SW480 (cell line): ENCODE data around the gene SFMBT1.

Source experiments
- DNase-seq: peaks from one replicate; pipeline ENCODE4 v3.0.0-alpha.2; 2016; ENCODE audit warnings: low spot score

Gene SFMBT1, protein sequence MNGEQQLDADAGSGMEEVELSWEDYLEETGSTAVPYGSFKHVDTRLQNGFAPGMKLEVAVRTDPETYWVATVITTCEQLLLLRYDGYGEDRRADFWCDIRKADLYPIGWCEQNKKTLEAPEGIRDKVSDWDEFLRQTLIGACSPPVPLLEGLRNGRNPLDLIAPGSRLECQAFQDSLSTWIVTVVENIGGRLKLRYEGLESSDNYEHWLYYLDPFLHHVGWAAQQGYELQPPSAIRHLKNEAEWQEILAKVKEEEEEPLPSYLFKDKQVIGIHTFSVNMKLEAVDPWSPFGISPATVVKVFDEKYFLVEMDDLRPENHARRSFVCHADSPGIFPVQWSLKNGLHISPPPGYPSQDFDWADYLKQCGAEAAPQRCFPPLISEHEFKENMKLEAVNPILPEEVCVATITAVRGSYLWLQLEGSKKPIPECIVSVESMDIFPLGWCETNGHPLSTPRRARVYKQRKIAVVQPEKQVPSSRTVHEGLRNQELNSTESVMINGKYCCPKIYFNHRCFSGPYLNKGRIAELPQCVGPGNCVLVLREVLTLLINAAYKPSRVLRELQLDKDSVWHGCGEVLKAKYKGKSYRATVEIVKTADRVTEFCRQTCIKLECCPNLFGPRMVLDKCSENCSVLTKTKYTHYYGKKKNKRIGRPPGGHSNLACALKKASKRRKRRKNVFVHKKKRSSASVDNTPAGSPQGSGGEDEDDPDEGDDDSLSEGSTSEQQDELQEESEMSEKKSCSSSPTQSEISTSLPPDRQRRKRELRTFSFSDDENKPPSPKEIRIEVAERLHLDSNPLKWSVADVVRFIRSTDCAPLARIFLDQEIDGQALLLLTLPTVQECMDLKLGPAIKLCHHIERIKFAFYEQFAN

DNA sequence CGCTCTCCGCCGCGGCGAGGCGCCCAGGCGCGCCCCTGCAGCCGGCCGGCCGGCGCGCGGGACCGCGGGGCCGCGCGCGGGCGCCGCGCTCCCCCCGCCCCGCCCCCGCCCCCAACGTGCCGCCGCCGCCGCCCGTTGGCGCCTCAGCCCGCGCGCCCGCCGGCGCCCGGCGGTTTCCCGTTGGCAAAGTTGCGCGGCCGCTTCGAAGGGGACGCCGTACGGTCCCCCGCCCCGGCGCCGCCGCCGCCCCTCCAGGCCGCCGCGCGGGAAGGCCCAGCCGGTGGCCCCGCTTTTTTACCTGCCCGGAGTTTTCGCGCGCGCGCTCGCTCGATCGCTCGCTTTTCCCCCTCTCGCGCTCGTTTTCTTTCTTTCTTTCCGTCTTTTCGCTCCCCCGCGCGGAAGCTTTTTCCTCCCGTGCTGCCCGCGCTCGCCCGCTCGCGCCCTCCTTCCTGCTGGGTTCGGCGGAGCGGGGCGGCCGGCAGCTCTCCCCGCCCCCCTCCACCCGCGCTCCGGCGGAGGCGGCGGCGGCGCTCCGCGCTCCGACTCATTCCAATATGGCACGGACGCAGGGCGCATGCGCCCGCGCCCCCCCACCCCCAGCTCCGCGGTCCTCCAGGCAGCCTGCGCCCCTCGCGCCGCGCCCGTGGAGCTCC is at the start of gene SFMBT1:
SFMBT1 (minus strand) TSS at position 556 of the 653 bp plus-strand sequence. CDS start 76,945 bp downstream, outside the sequence.
- peak; percentile 67 for DNase-seq

DNA sequence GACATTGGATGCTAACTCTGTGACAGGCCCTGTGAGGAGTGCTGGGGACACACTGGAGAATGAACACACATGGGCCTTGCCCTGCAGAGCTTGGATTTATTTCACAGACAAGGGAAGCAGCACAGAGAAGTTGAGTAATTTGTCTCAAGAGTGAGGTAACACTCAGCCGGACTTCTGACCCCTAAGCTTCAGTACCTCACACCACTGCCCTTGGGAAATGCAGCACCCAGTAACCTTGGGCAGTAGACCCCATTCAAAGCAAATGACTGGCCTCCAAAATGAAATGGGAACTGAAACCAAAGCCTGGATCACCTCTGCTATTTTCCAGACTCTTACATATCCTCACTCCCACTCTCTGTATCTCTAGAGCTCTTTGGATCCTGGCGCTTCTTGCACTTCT is 47.1 kb upstream of the SFMBT1 start:
- no peak for DNase-seq

DNA sequence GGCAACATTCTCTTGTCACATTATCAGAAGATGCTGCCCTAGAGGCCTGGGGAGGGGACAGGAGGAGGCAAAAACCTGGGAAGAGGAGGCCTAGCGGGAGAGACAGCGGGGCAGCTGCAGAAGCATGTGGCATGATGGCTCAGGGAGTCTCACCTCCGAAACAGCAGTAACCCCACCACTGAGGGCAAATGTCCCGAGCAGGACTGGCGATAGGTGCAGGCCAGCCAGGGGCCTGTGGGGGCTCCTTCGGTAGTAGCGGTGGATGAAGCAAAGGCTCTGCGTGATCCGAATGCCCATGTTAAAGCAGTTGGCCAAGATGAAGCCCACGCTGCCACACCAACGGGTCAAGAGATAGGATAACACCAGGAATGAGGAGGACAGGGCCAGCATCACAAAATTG is 46.3 kb upstream of the SFMBT1 start:
- DNase-seq, result no peak

DNA sequence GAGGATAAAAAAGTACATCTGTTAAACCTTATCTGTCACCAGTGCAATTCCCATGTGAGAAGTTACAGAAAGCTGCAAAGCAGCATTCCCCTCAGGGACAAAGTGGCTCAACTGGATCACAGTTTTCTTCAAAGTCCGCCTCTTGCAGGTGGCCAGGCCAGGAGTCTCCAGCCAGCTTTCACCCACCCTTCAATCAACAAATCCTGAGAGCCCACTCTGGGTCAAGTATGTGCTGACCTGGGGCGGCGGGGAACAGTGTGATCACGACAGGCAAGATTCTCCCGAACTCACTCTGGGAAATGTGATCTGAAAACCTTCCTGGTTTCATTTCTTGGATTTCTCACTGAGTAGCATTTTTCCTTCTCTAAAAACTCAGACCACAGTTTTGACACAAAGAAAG is 45.1 kb upstream of the SFMBT1 start:
- DNase-seq, result no peak

DNA sequence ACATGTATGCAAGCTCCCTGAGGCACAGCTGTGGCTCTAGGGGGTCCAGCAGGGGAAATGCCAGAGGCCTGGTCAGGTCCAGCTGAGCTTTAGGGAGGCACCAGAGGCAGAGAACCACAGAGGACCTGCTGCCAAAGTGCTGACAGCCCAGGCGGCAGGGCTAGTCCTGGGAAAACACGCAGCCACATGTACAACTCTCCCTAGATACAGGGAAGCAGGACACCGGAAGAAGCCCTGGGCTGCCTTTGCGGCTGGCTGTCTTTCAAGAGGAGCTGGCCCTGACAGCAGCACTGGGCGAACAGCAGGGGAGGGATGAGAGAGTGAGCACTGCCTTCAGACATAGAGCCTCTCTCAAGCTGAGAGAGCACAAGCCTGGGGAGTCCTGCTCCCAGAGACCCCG is 43.6 kb upstream of the SFMBT1 start:
- DNase-seq, result no peak

DNA sequence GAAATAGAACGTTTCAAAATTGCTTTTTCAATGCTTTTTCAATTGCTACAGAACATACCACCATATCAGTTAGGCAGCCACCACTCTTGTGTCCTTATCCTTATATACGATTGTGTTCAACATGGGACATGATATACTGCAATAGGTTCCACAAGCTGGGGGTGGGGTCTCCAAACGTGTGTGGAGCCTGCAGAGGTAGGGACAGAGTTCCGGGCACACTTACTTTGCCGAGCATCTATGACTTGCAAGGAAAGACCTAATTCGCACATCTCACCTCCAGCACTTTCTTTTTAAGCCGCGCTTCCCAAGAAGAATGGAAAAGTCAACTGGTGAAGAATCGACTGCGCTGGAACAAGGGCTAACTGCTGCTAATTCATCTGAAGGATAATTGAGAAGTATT is 39.6 kb upstream of the SFMBT1 start:
- no peak for DNase-seq

DNA sequence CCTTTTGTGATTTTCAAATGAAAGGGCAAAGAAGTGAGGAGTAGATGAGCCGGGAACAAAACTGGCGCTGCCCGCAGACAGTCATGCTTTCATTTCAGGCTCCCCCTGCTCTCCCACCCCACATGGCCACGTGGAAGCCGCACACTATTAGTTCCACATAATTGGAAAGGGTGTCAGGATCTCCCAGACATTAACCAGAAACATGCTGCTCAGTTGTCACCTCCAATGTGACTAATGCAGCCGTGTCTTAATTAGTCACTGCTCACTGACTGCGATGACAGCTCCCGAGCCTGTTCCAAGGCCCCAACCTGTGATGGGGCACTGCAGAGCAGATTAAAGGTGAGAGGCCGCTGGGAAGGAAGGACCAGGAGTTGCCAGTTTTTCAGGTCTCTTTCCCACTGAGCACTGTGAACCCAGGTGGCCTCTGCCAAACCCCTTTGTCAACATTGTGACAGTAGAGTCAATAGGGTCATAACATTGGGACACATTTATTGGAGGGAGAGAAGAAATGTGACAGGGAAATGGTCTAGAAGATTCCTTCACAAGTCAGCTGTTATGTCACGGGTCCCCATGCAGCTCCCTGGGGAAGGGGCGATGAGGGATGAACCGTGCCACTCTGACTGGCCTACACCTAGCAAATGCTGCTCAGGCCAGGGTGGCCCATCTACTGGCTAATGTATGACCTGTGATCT is 38.6 kb upstream of the SFMBT1 start:
- no peak for DNase-seq

DNA sequence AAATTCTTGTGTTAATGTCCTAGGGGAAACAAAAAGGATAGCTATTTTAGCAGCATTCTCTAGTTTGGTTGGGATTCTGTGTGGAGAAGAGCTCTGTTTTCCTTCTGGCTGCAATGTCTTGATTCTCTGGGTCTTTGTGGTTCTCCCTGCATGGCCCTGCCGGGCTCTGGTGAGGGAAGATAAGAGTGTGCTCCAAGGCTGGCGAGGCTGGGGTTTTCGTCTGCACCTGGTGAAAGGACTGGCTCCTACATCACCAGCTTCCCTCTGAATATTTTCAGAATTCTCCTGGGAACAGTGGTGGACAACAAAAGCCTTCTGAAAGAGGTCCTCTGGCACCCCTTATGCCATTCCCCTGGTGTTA is 38.1 kb upstream of the SFMBT1 start:
- no peak for DNase-seq

DNA sequence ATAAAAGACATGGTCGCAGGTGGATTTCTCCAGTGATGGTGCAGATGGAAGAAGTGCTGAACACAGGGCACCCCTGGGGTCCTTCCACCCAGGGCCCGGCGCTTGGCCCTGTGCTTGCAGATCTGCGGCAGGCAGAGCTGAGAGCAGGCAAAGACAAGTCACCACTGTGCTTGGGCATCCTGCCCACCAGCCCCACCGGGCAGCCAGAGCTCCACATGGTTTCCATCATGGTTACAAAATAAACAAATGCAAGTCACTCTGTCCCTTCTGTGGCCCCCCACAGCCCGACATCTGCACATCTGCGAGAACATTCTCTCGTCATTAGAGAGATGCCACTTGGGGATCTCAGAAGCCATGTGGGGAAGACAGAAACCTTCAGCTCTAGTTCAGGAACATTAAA is 37.6 kb upstream of the SFMBT1 start:
- DNase-seq, result no peak

DNA sequence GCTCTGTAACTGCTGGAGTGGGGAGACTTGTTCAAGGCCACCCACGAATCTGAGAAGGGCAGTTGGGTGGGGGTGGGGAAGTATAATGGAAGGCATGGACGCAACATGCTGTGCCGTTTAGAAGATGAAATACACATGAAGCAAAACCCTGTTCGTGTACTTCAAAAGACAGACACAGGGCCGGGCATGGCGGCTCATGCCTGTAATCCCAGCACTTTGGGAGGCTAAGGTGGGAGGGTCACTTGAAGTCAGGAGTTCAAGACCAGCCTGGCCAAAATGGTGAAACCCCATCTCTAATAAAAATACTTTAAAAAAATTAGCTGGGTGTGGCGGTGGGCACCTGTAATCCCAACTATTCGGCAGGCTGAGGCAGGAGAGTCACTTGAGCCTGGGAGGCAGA is 36.9 kb upstream of the SFMBT1 start:
- DNase-seq, result no peak

DNA sequence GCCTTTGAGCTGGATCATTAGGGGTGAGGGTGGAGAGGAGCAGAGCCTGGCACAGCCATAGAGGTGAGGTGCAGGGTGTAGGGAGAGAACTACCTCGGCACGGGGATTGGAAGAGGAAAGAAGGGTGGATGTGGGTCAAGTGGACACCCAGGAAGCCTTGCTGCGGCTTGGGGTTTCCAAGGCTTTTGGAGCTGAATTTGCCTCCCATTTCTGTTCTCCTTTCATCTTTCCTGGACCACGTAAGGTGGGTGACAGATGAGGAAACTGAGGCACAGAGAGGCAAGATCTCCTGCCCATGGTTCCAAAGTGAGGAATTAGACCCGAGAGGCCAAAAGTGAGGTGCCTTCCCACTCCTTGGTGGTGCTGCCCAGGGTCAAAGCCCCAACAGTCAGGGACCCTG is 35.4 kb upstream of the SFMBT1 start:
- DNase-seq, result no peak

DNA sequence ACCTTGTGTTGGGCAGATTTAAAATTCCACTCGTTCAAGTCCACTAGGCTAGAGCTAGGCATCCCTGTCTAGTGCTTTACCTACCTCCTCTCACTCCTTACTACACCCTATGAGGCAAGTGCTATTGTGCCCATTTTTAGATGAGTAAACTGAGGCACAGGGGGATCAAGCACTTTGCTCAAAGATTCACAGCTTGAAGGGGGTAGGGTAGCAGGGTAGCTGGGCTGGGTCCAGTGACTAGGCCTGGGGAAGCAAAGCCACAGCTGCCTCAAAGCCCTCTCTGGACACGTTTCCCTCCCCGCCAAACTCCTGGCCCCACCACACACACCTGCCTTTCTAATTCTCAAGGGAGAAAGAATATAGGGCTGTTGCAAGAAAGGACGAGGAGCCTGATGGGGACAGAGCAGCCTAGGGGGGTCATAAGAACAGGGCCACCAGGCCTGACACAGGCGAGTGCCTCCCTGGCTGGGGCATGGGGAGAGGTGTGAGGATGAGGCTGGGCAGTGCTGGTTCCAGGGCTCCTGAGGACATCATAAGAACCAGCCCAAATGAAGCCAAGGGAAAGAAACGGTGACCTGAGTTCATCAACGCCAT is 34.8 kb upstream of the SFMBT1 start:
- no peak for DNase-seq

DNA sequence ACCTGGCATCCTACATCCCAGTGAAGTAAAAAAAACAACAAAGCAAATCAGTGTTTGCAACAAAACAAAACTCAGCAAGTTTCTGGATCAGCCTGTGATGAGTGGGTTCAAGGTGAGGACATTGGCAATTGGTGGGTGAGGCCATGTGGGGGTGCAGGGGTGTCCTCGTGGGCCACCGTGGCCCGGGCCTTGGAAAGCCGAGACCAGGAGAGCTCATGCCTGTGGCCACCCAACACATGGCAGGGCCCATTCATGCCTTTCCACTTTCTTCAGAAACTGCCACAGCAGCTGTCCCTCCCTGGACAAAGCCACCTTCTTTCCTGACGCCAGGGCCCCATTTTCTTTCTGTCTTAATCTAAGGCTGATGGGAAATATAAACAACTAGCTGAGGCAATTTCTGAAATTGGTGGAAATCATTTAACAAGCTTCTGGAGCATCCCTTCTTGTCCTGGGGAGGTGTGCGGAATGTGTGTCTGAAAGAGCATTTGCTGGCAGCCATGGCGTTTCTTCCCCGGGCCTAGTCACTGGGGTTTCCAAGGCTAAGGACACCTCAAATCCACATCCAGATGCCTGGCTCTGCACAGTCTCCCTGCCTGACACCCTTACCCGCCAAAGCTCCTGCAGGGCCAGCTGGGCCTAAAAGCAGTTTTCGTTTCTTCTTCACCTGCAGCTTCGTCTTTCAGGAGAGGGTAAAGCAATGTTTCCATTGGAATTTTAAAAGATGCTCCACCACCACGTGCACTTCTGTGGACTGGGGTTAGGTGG is 34.1 kb upstream of the SFMBT1 start:
- DNase-seq, result no peak

DNA sequence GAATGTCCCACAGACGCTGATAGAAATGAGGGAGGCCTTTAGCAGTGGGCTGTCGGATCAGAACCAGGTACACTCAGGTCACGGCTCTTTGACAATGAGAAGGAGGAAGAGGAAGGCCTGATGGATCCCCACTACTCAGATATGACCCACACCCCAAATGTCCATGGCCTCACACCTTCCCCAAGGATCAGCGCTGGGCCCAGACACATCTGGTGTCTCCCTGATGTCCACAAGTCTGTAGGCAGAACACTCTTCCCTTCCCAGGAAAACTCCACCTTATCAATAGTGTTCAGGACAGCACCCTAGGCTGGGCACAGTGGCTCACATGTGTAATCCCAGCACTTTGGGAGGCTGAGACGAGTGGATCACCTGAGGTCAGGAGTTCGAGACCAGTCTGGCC is 33.3 kb upstream of the SFMBT1 start:
- DNase-seq, result no peak

DNA sequence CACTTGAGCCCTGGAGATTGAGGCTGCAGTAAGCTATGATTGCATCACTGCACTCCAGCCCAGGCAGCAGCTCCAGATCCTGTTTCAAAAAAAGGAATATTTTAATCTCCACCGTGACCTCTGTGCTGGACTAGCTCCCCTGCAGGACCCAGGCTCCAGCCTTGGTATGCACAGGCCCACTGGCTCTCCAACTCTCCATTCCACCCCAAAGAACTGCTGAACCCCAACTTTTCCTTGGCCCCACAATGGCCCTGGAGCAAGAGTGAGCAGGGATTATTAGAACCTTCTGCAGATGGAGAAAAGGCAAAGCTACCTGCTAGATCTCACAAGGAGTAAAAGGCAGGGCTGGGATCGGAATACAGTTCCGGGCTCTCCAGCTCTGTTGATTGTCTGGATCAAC is 32.8 kb upstream of the SFMBT1 start:
- DNase-seq, result no peak

DNA sequence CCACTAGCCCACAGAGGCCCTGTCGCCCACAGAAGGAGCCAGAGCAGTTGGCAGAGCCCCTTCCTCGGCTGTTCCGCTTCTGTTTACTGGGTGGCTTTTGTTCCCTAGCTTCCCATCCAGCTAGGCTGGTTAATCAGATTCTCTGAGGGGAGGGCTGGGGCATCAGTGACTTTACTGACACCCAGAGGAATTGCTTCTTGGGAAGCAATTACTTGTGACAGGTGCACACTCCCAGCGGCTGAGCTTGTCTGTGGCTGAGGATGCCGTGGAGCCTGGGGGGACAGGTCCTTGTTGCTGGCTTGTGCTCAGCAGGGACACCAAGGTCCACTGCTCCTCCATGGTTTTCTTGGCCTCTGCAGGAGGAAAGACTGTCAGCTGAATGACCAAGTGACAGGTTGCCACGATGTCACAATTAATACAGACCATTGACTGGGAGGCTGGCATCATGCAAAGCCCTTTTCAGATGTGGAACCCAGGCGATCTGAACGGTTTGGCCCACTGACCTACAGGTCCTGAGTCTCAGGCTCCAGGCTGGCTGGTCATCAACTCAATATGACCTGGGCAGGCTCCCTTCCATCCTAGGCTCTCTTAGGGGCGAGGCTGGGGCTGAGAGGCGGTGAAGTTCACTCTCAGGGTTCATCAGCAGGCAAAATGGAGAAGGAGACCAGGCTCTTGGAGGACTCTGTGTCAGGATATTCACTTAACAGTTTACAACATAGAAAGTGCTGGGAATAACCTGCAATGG is 31.8 kb upstream of the SFMBT1 start:
- DNase-seq, result no peak

DNA sequence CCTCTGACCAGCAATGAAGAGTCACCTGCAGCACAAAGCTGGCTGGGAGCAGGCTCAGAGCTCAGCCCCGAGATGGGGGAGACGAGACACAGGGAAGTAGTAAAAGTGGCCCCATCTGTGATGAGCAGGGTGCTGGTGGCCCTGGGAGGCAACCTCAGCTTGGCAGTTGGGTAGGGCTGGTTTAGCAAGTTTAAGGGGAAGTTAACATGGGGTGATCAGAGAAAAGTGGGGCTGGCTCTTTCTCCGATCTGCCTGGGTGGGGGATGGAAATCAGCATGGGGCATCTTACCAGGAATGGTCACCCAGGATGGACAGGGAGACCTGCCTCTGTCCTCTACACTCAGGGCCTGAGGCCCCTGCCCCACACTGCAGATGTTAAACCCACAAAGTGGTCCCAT is 29.9 kb upstream of the SFMBT1 start:
- DNase-seq, result no peak

DNA sequence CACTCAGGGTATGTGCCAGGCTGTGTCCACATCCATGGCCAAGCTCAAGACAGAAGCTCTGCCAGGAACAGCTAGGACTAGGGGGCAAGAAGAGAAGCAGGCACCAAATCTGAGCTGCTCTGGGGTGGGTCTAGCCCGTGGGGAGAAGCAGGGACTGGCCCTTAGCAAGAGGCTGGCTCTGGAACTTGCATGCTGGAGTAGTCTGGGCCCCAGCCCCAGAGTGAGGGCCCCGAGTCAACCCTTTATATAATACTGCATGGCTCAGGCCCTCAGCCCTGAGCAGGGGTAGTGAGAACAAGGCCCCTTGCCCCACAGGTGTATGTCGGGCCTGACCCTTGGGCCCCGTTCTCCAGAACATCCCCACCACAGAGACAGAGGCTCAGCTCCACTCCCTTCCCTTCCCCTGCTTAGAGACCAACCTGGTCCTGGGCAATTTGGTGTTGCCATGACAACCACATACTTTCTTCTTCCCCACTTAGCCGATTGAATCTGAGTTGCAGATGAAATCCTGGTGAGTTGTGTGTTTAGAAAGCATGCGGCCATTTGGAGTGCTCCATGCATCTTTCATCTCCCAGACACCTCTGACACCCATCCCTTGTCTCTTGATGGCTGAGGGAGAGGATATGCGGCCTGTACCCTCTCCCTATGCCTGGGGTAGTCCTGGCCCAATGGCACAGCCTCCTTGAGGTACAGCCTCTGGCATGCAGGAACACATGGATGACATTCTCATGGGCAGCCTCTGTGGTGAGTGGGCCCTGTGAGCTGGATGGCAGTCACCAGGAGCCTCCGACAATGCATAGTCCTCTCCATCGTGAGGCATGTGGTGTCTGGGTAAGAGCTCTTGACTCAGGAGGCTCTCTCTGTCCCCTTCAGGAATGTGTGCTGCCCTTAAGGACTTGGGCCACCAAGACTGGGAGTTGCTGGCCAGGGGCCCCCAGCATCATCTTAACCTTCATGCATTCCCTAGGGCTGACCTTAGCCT is 29.2 kb upstream of the SFMBT1 start:
- no peak for DNase-seq

DNA sequence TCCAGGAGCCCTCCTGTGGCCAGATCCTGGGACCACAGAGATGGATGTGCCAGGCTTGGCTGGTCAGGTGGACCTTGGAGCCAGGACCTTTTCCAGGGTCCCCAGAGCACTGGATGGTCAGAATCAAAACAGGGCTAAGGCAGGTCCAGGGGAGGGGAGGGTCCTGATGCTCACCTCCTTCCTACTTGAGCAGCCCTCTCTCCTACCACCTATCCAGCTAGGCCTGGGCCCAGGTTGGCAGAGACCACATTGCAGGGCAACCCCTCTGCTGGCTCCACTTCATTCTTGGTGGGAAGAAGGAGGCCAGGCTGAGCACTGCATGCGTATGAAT is 28.5 kb upstream of the SFMBT1 start:
- no peak for DNase-seq
